Measurements from ENCODE around the gene UNC5B.

- TF ChIP-seq CTCF (IDR thresholded peaks at IDR 0.05) (peak; percentile 75), RELA (CRISPR knock-in tag; IDR thresholded peaks at IDR 0.05; ENCODE audit: borderline replicate concordance) (no peak)
Observed at GRCh38 chr10:71285180-71285545, 72.8 kb downstream of the UNC5B start.

Measured in WTC11 (cell line).